HepG2 (cell line): ENCODE measurements around the gene DYNC1LI2. TPM values are rescaled to one million over a fixed set of nuclear protein-coding genes. Genes with fewer than 3 reads are reported as not detected.

Source experiments
- ATAC-seq: fragments of 200-7000 bp; cut with Tn5 transposase; 3 replicates; pipeline ENCODE4 v1.9.1; 2020; ENCODE audit warnings: mild to moderate bottlenecking, moderate library complexity
- BruUV-seq: library from RNA; stranded (reverse); fragments of 400-500 nt; replicated peaks from 2 replicates; lab custom pipeline; 2021; lab: Mats Ljungman, UMichigan
- CTCF ChIA-PET: fragments of 300-600 bp; formaldehyde crosslinking; extraction: SDS; loops from one replicate; lab custom pipeline; 2021; ENCODE audit warnings: low total read pairs, inconsistent platforms, low intra/inter-chr PET ratio; lab: Yijun Ruan, JAX
- POLR2A ChIA-PET: fragments of 350-600 bp; sonication (Branson Sonifier 250); formaldehyde crosslinking; loops from one replicate; lab custom pipeline; 2020; ENCODE audit warnings: antibody characterized with exemption, inconsistent platforms; lab: Yijun Ruan, JAX
- DNase-seq: peaks from one replicate; pipeline ENCODE4 v3.0.0-alpha.2; 2015; ENCODE audit warnings: low spot score
- FAIRE-seq: peaks from 3 replicates; lab custom pipeline; 2011; peaks lifted over from hg19 to GRCh38; lab: Jason Lieb, UNC
- H2AFZ ChIP-seq: one replicate; pipeline ENCODE4 v1.6.1; 2011; ENCODE audit warnings: low read length, inconsistent platforms
- H3K27ac ChIP-seq: fragments of 300-600 bp; 3 replicates; pipeline ENCODE4 v1.8.0; 2011; ENCODE audit warnings: mixed run types, mild to moderate bottlenecking, mixed read lengths, low read length, inconsistent platforms; ENCODE audit not compliant: insufficient read depth; ENCODE audit errors: extremely low read length
- H3K27me3 ChIP-seq, 2 experiments: fragments of 200-600 bp in 1 of 2; 2 replicates in 1 of 2; 3 replicates in 1 of 2; pipeline versions ENCODE4 v1.6.0 to v1.8.0; 2011; ENCODE audit warnings: low read length in 2 of 2, mild to moderate bottlenecking in 2 of 2, moderate library complexity in 2 of 2, inconsistent platforms in 1 of 2; ENCODE audit not compliant: insufficient read depth in 2 of 2, control insufficient read depth in 1 of 2
- H3K36me3 ChIP-seq, 2 experiments: fragments of 200-600 bp in 1 of 2; replicated peaks in 1 of 2; 2 replicates in 1 of 2; 3 replicates in 1 of 2; pipeline versions ENCODE4 v1.5.1 to v1.8.0; 2011; ENCODE audit warnings: low read length in 2 of 2, inconsistent platforms in 1 of 2; ENCODE audit not compliant: insufficient read depth in 2 of 2, control insufficient read depth in 1 of 2
- H3K4me1 ChIP-seq: 2 replicates; pipeline ENCODE4 v1.5.1; 2012; ENCODE audit warnings: low read length, inconsistent platforms; ENCODE audit not compliant: insufficient read depth
- H3K4me2 ChIP-seq: 2 replicates; pipeline ENCODE4 v1.6.0; 2011; ENCODE audit warnings: low read depth, low read length, inconsistent platforms
- H3K4me3 ChIP-seq, 3 experiments: fragments of 200-600 bp in 1 of 3; sonication (generic), shearing (Covaris generic) in 1 of 3; replicated peaks in 1 of 3; 2 replicates each; pipeline ENCODE4 v1.5.1; 2011 to 2016; ENCODE audit warnings: low read length in 3 of 3, inconsistent platforms in 2 of 3, low read depth in 2 of 3, mild to moderate bottlenecking in 2 of 3, control low read depth in 1 of 3, mixed read lengths in 1 of 3; ENCODE audit not compliant: insufficient read depth in 1 of 3
- H3K79me2 ChIP-seq: one replicate; pipeline ENCODE4 v1.6.1; 2011; ENCODE audit warnings: low read length, inconsistent platforms; ENCODE audit not compliant: insufficient read depth
- H3K9ac ChIP-seq: 2 replicates; pipeline ENCODE4 v1.6.0; 2011; ENCODE audit warnings: mild to moderate bottlenecking, low read depth, low read length, inconsistent platforms; ENCODE audit not compliant: insufficient read depth
- H3K9me3 ChIP-seq: 2 replicates; pipeline ENCODE4 v1.5.1; 2012; ENCODE audit warnings: mild to moderate bottlenecking, low read length
- H4K20me1 ChIP-seq: 2 replicates; pipeline ENCODE4 v1.6.0; 2011; ENCODE audit warnings: inconsistent platforms, mild to moderate bottlenecking, low read length, moderate library complexity; ENCODE audit not compliant: insufficient read depth
- E2F5 ChIP-seq: sonication (generic); formaldehyde crosslinking; conservative IDR thresholded peaks from 2 replicates; pipeline ENCODE4 v1.4.0; 2020; ENCODE audit warnings: missing genetic modification reagents
- FOXA3 ChIP-seq: IDR thresholded peaks from 2 replicates; pipeline ENCODE4 v1.6.1; 2016; ENCODE audit warnings: missing genetic modification reagents, missing compliant biosample characterization
- FOXP4 ChIP-seq: sonication (generic); formaldehyde crosslinking; IDR thresholded peaks from 2 replicates; pipeline ENCODE4 v1.4.0; 2020; ENCODE audit warnings: missing genetic modification reagents
- GTF3A ChIP-seq: sonication (generic); formaldehyde crosslinking; conservative IDR thresholded peaks from 2 replicates; pipeline ENCODE4 v1.4.0; 2020; ENCODE audit warnings: mild to moderate bottlenecking, missing genetic modification reagents
- KAT8 ChIP-seq: IDR thresholded peaks from 2 replicates; pipeline ENCODE4 v1.6.1; 2016; ENCODE audit warnings: missing genetic modification reagents, missing compliant biosample characterization
- MTF2 ChIP-seq: sonication (generic); formaldehyde crosslinking; IDR thresholded peaks from 2 replicates; pipeline ENCODE4 v1.5.0; 2020; ENCODE audit warnings: missing genetic modification reagents, borderline replicate concordance
- MYPOP ChIP-seq: sonication (generic); formaldehyde crosslinking; IDR thresholded peaks from 2 replicates; pipeline ENCODE4 v1.8.1; 2023; ENCODE audit warnings: mild to moderate bottlenecking, moderate library complexity, missing genetic modification reagents
- NPAS2 ChIP-seq: sonication (generic); formaldehyde crosslinking; IDR thresholded peaks from 2 replicates; pipeline ENCODE4 v1.8.0; 2022; ENCODE audit warnings: mild to moderate bottlenecking, missing genetic modification reagents, borderline replicate concordance
- ZBTB42 ChIP-seq: sonication (generic); formaldehyde crosslinking; IDR thresholded peaks from 2 replicates; pipeline ENCODE4 v1.5.0; 2020; ENCODE audit warnings: mild to moderate bottlenecking, missing genetic modification reagents
- ZNF124 ChIP-seq: sonication (generic); formaldehyde crosslinking; IDR thresholded peaks from 2 replicates; pipeline ENCODE4 v1.4.0; 2020; ENCODE audit warnings: missing genetic modification reagents
- ZNF280B ChIP-seq: sonication (generic); formaldehyde crosslinking; IDR thresholded peaks from 2 replicates; pipeline ENCODE4 v1.5.0; 2020; ENCODE audit warnings: missing genetic modification reagents, mild to moderate bottlenecking, borderline replicate concordance
- ZNF414 ChIP-seq: sonication (generic); formaldehyde crosslinking; IDR thresholded peaks from 2 replicates; pipeline ENCODE4 v1.5.0; 2020; ENCODE audit warnings: missing genetic modification reagents
- ZNF484 ChIP-seq: sonication (generic); formaldehyde crosslinking; IDR thresholded peaks from 2 replicates; pipeline ENCODE4 v1.5.1; 2020; ENCODE audit warnings: mild to moderate bottlenecking, low read depth, missing genetic modification reagents, borderline replicate concordance
- ZNF496 ChIP-seq: sonication (generic); formaldehyde crosslinking; IDR thresholded peaks from 2 replicates; pipeline ENCODE4 v1.8.1; 2023; ENCODE audit warnings: mild to moderate bottlenecking, moderate library complexity, missing genetic modification reagents; ENCODE audit not compliant: insufficient replicate concordance
- ZNF549 ChIP-seq: sonication (generic); formaldehyde crosslinking; IDR thresholded peaks from 2 replicates; pipeline ENCODE4 v1.5.0; 2020; ENCODE audit warnings: missing genetic modification reagents
- ZNF629 ChIP-seq: sonication (generic); formaldehyde crosslinking; conservative IDR thresholded peaks from 2 replicates; pipeline ENCODE4 v1.5.0; 2020; ENCODE audit warnings: missing genetic modification reagents
- WGBS: methylation state at CpG from one replicate; pipeline ENCODE4 v1.1.6; 2017; ENCODE audit warnings: low lambda C conversion rate; 5-methylcytosine and 5-hydroxymethylcytosine counted together
- in situ Hi-C: cut with HindIII; loops from 2 replicates; pipeline ENCODE4 v1.10.0; 2017; ENCODE audit warnings: low pct_unique_long_range_greater_than_20kb; ENCODE audit not compliant: extremely low pct_ligation_motif_present
- intact Hi-C: fragments of 100-400 bp; cut with micrococcal nuclease; formaldehyde crosslinking; loops from one replicate; pipeline ENCODE4 v1.10.0; 2022; ENCODE audit not compliant: unreplicated experiment
- polyA plus RNA-seq, 8 experiments: library from polyadenylated mRNA; depleted of rRNA in 3 of 8; stranded (reverse) in 7 of 8; unstranded in 1 of 8; fragments of >200 nt; fragmentation: Illumina TruSeq in 4 of 8; extraction: Trizol in 4 of 8; gene quantifications; 2 replicates each; pipeline versions ENCODE4 v1.2.1 to v1.2.3, GENCODE V29; 2011 to 2016; ENCODE audit warnings: low read depth in 4 of 8, missing spikeins in 1 of 8, mixed read lengths in 1 of 8; ENCODE audit not compliant: insufficient read depth in 1 of 8
- total RNA-seq, 5 experiments: library from RNA; depleted of rRNA; stranded (reverse); fragments of >200 nt; fragmentation: Illumina TruSeq; extraction: Trizol; gene quantifications; 2 replicates each; pipeline ENCODE4 v1.2.3, GENCODE V29; 2016; ENCODE audit warnings: low read depth in 1 of 5

The DYNC1LI2 gene
- total and polyA plus RNA-seq, 2 of the 13 experiments (the other 11 are each of a cell fraction or from before 2014, with no cell fraction given) = 65.5 to 135 TPM

GRCh38 chr16:66705790-66706505, 45.5 kb downstream of the DYNC1LI2 start:
- ChIA-PET POLR2A (no interaction called here), CTCF (no interaction called here)
- no peaks in the 10 kb centered on the region for H3K79me2 ChIP-seq
- BruUV-seq = no TSS peak
- no peaks in the 10 kb centered on the region for H4K20me1 ChIP-seq
- no peaks in the 10 kb centered on the region for H3K9me3 ChIP-seq
- ATAC-seq (no peak), FAIRE-seq (no peak), DNase-seq (no peak)
- H2AFZ ChIP-seq = no peak overlapping the region
- H3K27me3 ChIP-seq = peaks cover 0 to 24% of the 10 kb centered on the region in 2 experiments; a peak in 2 of 5 replicates
- intact Hi-C loops (no loop called here), in situ Hi-C loops (no loop called here)
- H3K36me3 ChIP-seq = no peaks in the 10 kb centered on the region
- 71% methylated on average over 11 of the region's 11 CpGs for WGBS
- no peak overlapping the region for H3K27ac ChIP-seq
- no peak overlapping the region for H3K4me3 ChIP-seq
- H3K9ac ChIP-seq = no peak overlapping the region
- H3K4me2 ChIP-seq = no peak overlapping the region
- 0 out of 2 replicates have a peak, but pooled peaks cover 7% of the 10 kb centered on the region for H3K4me1 ChIP-seq
- TF ChIP-seq FOXA3 (CRISPR knock-in tag) (no peak), GTF3A (CRISPR knock-in tag) (no peak), E2F5 (CRISPR knock-in tag) (no peak), KAT8 (CRISPR knock-in tag) (no peak), MYPOP (CRISPR knock-in tag) (no peak), ZNF549 (CRISPR knock-in tag) (no peak), ZNF414 (no peak), ZNF629 (CRISPR knock-in tag) (no peak), ZBTB42 (CRISPR knock-in tag) (no peak), ZNF484 (no peak), MTF2 (no peak), NPAS2 (CRISPR knock-in tag) (no peak), ZNF124 (CRISPR knock-in tag) (no peak), ZNF280B (CRISPR knock-in tag) (no peak), FOXP4 (CRISPR knock-in tag) (no peak), ZNF496 (CRISPR knock-in tag) (no peak)
